Inferior parietal cortex (tissue), 1 donor: ENCODE data around the gene MMEL1.
"Not testable (repeated sequence)": the region's sequence is repeated elsewhere in the genome, so short reads cannot be mapped to it uniquely, and the experiment has no call there.

Experiments
- DNase-seq: peaks from one replicate; pipeline ENCODE4 v3.0.0-alpha.2; 2016; ENCODE audit errors: extremely low spot score

The MMEL1 gene

GRCh38 chr1:2632561-2633361, at the start of gene MMEL1:
Gene MMEL1, minus strand, starts transcription at chr1:2633016. Its CDS starts 3,532 bp downstream, at chr1:2629484.
- DNase-seq: no peak

- not testable (repeated sequence) for DNase-seq
These were observed 43.9 kb upstream of the MMEL1 start for GRCh38 chr1:2676726-2677125.

- DNase-seq: not testable (repeated sequence)
These were observed 38.8 kb upstream of the MMEL1 start for GRCh38 chr1:2671656-2672055.

- not testable (repeated sequence) for DNase-seq
These were observed 27.0 kb upstream of the MMEL1 start for GRCh38 chr1:2659806-2660205.

GRCh38 chr1:2657909-2658308, 25.1 kb upstream of the MMEL1 start:
- not testable (repeated sequence) for DNase-seq

GRCh38 chr1:2657124-2657523, 24.3 kb upstream of the MMEL1 start:
- DNase-seq: not testable (repeated sequence)

GRCh38 chr1:2655598-2656434, 23.0 kb upstream of the MMEL1 start:
- not testable (repeated sequence) for DNase-seq

- not testable (repeated sequence) for DNase-seq
These were observed 21.7 kb upstream of the MMEL1 start for GRCh38 chr1:2654443-2654948.

GRCh38 chr1:2653741-2654442, 21.1 kb upstream of the MMEL1 start:
- not testable (repeated sequence) for DNase-seq

GRCh38 chr1:2652926-2653571, 20.2 kb upstream of the MMEL1 start:
- not testable (repeated sequence) for DNase-seq

GRCh38 chr1:2652152-2652925, 19.5 kb upstream of the MMEL1 start:
- DNase-seq: not testable (repeated sequence)

- no peak for DNase-seq
These were observed 18.3 kb upstream of the MMEL1 start for GRCh38 chr1:2650967-2651645.

GRCh38 chr1:2646837-2647236, 14.0 kb upstream of the MMEL1 start:
- no peak for DNase-seq

- no peak for DNase-seq
These were observed 13.0 kb upstream of the MMEL1 start for GRCh38 chr1:2645776-2646175.

GRCh38 chr1:2645143-2645542, 12.3 kb upstream of the MMEL1 start:
- DNase-seq: no peak

GRCh38 chr1:2644591-2645101, 11.8 kb upstream of the MMEL1 start:
- no peak for DNase-seq

- DNase-seq: no peak
These were observed 11.4 kb upstream of the MMEL1 start for GRCh38 chr1:2644171-2644570.

- DNase-seq: no peak
These were observed 10.7 kb upstream of the MMEL1 start for GRCh38 chr1:2643414-2644077.
